Sigmoid colon (tissue), 7 donors: ENCODE results near the gene XAB2. TPM values are rescaled to one million over a fixed set of nuclear protein-coding genes. Genes with fewer than 3 reads are reported as not detected.

Experiments
- DNase-seq: peaks from one replicate; pipeline ENCODE4 v3.0.0-alpha.2; 2019
- H3K27ac ChIP-seq, 4 donors: fragments of 200-600 bp; sonication (generic); one replicate each; pipeline ENCODE4 v1.5.1; 2016 to 2019; ENCODE audit warnings: mild to moderate bottlenecking in 1 of 4
- H3K27me3 ChIP-seq, 3 donors: fragments of 200-600 bp; sonication (generic); one replicate each; pipeline ENCODE4 v1.5.1; 2019; ENCODE audit warnings: mild to moderate bottlenecking in 1 of 3
- H3K36me3 ChIP-seq, 4 donors: fragments of 200-600 bp; sonication (generic); one replicate each; pipeline ENCODE4 v1.5.1; 2016 to 2019
- H3K4me1 ChIP-seq, 4 donors: fragments of 200-600 bp; sonication (generic); one replicate each; pipeline ENCODE4 v1.5.1; 2017 to 2019
- H3K4me3 ChIP-seq, 4 donors: fragments of 200-600 bp; sonication (generic); one replicate each; pipeline ENCODE4 v1.5.1; 2017 to 2019; ENCODE audit warnings: mild to moderate bottlenecking in 2 of 4, moderate library complexity in 1 of 4
- H3K9me3 ChIP-seq, 4 donors: fragments of 200-600 bp in 3 of 4; sonication (generic) in 3 of 4; one replicate each; pipeline versions ENCODE4 v1.5.1 to v1.6.1; 2013 to 2019
- EP300 ChIP-seq, 4 donors: sonication (generic); formaldehyde crosslinking; IDR thresholded peaks; one replicate each; pipeline ENCODE4 v1.6.1; 2017; ENCODE audit warnings: antibody characterized with exemption in 4 of 4
- POLR2A ChIP-seq, 2 donors: fragments of 450-650 bp; IDR thresholded peaks; one replicate each; pipeline ENCODE4 v1.6.1; 2016; ENCODE audit warnings: antibody characterized with exemption in 2 of 2, mild to moderate bottlenecking in 2 of 2, moderate library complexity in 2 of 2
- POLR2AphosphoS5 ChIP-seq, 4 donors: sonication (generic); formaldehyde crosslinking; IDR thresholded peaks; one replicate each; pipeline ENCODE4 v1.6.1; 2017; ENCODE audit warnings: antibody characterized with exemption in 4 of 4
- WGBS, 2 donors: extraction: QIAGEN DNeasy Blood & Tissue Kit; methylation state at CpG; one replicate each; pipeline ENCODE4 v1.1.7; 2013; 5-methylcytosine and 5-hydroxymethylcytosine counted together
- intact Hi-C: fragments of 100-400 bp; cut with DNase I; formaldehyde crosslinking; loops from one replicate; pipeline ENCODE4 v1.15.1; 2023
- polyA plus RNA-seq, 3 donors: library from polyadenylated mRNA; stranded (reverse); fragments of 200-250 nt; gene quantifications; one replicate each; pipeline ENCODE4 v1.2.3, GENCODE V29; 2013
- total RNA-seq, 4 donors: library from RNA; depleted of rRNA; stranded (reverse); fragments of >200 nt; gene quantifications; one replicate each; pipeline ENCODE4 v1.1.0, GENCODE V29; 2016
- TF ChIP-seq, protein P1 (sequence below), 4 experiments: fragments of 450-650 bp in 3 of 4; fragments of 200-600 bp in 1 of 4; IDR thresholded peaks; one replicate each; pipeline ENCODE4 v1.5.1; 2016 to 2019; ENCODE audit warnings: antibody characterized with exemption in 4 of 4, mild to moderate bottlenecking in 3 of 4, moderate library complexity in 2 of 4
- donor health status: healthy with polysubstance abuse.
- donor health status: Bipolar disorder and iron deficiency.
- donor health status: healthy.

XAB2 gene
- total and polyA plus RNA-seq, 7 donors = 9.7 to 38.3 (median 29.9) TPM

DNA sequence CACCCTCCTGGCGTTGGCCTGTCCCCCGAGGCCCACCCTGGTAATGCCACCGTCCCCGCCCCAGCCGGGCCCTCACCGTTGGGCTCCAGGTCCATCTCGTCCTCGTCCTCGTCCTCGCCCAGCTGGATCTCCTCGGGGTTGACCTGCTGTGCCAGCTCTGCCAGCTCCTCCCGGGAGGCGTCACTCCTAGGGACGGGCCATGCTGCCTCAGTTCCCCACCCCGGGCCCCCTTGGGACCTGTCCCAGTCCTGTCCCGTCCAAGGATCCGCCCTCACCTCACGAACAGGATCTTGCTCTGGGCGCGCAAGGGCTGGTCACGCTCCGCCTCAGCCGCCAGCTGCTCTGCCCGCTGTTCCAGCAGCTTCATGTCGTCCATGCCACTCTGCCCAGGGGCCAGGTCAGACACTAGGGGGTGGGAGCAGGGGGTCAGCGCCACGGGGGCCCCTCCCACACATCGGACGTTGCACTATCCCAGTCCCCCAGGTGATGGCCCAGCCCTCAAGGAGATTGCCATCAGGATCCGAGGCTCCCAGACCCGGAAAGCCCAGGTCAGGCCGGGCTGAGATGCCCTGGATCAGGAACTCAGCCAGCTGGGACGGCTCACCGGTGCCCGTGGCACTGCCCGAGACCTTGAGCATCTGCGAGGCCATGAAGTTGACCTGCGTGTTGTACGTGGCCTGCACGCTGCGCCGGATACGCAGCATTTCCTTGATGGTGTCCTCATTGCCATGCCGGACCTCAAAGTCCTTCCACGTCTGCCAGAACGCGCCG is 9.5 kb downstream of the XAB2 start:
- 63 to 88% methylated on average over 48 of the region's 48 CpGs for WGBS, 2 donors
- no peak overlapping the region for H3K27ac ChIP-seq
- intact Hi-C loops = loop anchor here (10.0 kb wide), 1 partner anchor 225 kb away; no protein-coding TSS in a partner anchor
- peaks cover 41 to 72% (median 49%) of the 10 kb centered on the region in 4 donors for H3K36me3 ChIP-seq
- no peaks in the 10 kb centered on the region for H3K9me3 ChIP-seq
- TF ChIP-seq POLR2A (IDR thresholded peaks at IDR 0.05) (no peak), EP300 (IDR thresholded peaks at IDR 0.05) (no peak), POLR2AphosphoS5 (IDR thresholded peaks at IDR 0.05) (no peak)
- TF ChIP-seq, protein P1, sequence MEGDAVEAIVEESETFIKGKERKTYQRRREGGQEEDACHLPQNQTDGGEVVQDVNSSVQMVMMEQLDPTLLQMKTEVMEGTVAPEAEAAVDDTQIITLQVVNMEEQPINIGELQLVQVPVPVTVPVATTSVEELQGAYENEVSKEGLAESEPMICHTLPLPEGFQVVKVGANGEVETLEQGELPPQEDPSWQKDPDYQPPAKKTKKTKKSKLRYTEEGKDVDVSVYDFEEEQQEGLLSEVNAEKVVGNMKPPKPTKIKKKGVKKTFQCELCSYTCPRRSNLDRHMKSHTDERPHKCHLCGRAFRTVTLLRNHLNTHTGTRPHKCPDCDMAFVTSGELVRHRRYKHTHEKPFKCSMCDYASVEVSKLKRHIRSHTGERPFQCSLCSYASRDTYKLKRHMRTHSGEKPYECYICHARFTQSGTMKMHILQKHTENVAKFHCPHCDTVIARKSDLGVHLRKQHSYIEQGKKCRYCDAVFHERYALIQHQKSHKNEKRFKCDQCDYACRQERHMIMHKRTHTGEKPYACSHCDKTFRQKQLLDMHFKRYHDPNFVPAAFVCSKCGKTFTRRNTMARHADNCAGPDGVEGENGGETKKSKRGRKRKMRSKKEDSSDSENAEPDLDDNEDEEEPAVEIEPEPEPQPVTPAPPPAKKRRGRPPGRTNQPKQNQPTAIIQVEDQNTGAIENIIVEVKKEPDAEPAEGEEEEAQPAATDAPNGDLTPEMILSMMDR (IDR thresholded peaks at IDR 0.05) = no peak
- H3K4me3 ChIP-seq = no peak overlapping the region
- no peak for DNase-seq
- H3K27me3 ChIP-seq = no peaks in the 10 kb centered on the region
- peaks cover 0 to 12% (median 2%) of the 10 kb centered on the region in 4 donors for H3K4me1 ChIP-seq

DNA sequence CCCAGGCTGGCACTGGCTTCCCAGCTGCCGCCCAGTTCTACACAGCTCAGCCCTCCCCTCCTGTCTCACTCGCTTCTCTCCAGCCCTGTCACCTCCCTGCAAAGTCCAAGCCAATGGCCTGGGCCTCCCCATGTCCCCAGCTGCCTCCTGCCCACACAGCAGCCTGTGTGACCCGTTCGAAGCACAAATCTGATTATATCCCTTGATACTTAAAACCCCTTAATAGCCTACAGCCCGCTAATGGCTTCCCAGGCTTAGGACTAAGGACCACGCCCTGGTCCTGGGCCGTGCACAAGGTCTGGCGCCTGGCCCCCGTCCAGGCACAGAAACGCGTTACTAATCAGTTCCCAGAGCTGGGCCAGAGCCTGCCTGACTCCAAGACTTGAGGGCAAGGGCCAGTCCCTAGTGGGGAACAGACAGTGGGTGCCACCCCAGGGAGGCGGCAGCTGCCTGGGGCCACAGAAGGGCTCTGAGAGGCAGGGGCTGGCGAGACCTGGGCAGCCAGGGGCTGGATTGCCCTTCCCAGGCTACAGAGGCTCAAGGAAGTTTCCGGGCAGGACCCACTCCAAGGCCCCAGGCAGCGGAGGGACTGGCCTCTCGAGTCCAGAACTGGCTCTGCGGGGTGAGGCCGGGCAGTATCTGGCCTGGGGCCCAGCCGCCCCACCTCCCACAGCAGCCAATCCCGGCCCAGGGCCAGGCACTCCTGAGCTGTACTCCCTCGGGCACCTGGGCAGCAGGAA is 10.4 kb downstream of the XAB2 start:
- TF ChIP-seq POLR2AphosphoS5 (IDR thresholded peaks at IDR 0.05) = no peak
- TF ChIP-seq POLR2A (IDR thresholded peaks at IDR 0.05) = no peak
- TF ChIP-seq, protein P1 (IDR thresholded peaks at IDR 0.05) = no peak
- TF ChIP-seq EP300 (IDR thresholded peaks at IDR 0.05) = no peak
- intact Hi-C loops = no loop called here
- no peak overlapping the region for H3K4me3 ChIP-seq
- H3K27ac ChIP-seq = peak overlapping the region in 1 of 4 donors; percentile 21
- no peaks in the 10 kb centered on the region for H3K9me3 ChIP-seq
- H3K4me1 ChIP-seq = peaks cover 0 to 12% (median 2%) of the 10 kb centered on the region in 4 donors
- no peaks in the 10 kb centered on the region for H3K27me3 ChIP-seq
- peaks cover 41 to 62% (median 45%) of the 10 kb centered on the region in 4 donors for H3K36me3 ChIP-seq
- WGBS, 2 donors = 20 to 72% methylated on average over 21 of the region's 21 CpGs
- no peak for DNase-seq

DNA sequence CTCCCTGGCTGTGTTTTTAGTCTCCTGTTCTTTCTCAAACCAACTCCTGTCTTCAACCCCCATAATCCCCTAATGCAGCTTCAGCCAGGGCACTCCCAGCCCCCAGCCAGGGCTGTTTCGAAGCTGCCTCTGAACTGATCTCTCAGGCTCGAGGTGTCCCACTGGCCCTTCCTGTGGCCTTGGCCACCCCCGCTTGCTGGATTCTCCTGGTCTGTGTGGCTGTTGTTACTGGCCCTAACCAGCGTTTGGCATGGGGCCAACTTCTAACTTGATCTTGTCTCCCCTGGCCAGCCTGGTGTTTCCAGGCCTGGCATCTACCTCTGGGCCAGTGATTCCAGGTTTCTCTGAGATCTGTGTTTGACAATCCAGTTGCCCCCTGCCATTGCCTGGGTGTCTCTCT is 11.0 kb downstream of the XAB2 start:
- TF ChIP-seq EP300 (IDR thresholded peaks at IDR 0.05) (no peak), POLR2AphosphoS5 (IDR thresholded peaks at IDR 0.05) (no peak)
- Histone ChIP-seq H3K9me3 (no peaks in the 10 kb centered on the region), H3K27ac (no peak overlapping the region), H3K4me3 (no peak overlapping the region), H3K27me3 (no peaks in the 10 kb centered on the region), H3K4me1 (peaks cover 0 to 12% (median 2%) of the 10 kb centered on the region in 4 donors), H3K36me3 (peaks cover 37 to 57% (median 41%) of the 10 kb centered on the region in 4 donors)
- WGBS, 2 donors = 60 to 81% methylated on average over 4 of the region's 4 CpGs
- intact Hi-C loops = no loop called here
- DNase-seq = no peak

DNA sequence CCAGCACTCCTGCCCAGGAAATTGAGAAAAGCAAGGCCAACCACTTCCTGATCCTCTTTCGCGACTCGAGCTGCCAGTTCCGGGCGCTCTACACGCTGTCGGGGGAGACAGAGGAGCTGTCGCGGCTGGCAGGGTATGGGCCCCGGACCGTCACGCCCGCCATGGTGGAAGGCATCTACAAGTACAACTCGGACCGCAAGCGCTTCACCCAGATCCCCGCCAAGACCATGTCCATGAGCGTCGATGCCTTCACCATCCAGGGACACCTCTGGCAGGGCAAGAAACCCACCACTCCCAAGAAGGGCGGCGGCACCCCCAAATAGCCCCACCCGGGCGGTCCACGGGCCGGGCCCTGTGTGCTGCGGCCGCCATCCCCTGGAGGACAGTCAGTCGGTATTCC is 11.6 kb downstream of the XAB2 start:
- intact Hi-C loops = no loop called here
- Histone ChIP-seq H3K27me3 (no peaks in the 10 kb centered on the region), H3K9me3 (no peaks in the 10 kb centered on the region), H3K27ac (no peak overlapping the region), H3K4me1 (peaks cover 0 to 12% (median 2%) of the 10 kb centered on the region in 4 donors), H3K36me3 (peaks cover 30 to 50% (median 35%) of the 10 kb centered on the region in 4 donors), H3K4me3 (no peak overlapping the region)
- WGBS, 2 donors = 86 to 90% methylated on average over 28 of the region's 28 CpGs
- no peak for DNase-seq
- TF ChIP-seq POLR2A (IDR thresholded peaks at IDR 0.05) = no peak

DNA sequence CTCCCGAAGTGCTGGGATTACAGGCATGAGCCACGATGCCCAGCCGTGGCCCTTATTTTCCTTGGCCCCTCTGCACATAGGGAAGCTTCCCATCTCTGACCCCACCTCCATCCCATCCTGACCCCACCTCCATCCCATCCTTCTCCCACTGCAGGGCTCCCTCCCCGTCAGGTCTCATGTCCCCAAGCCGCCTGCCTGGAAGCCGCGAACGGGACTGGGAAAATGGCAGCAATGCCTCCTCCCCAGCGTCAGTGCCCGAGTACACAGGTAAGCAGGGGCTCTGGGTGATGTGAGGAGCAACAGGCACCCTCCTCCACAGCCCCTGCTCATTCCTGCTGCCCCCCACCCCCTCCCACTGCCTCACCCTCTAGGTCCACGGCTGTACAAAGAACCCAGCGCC is 12.2 kb downstream of the XAB2 start:
- Histone ChIP-seq H3K9me3 (no peaks in the 10 kb centered on the region), H3K27me3 (no peaks in the 10 kb centered on the region), H3K36me3 (peaks cover 25 to 45% (median 29%) of the 10 kb centered on the region in 4 donors), H3K4me1 (peaks cover 0 to 12% (median 2%) of the 10 kb centered on the region in 4 donors), H3K27ac (no peak overlapping the region), H3K4me3 (no peak overlapping the region)
- TF ChIP-seq, protein P1 (IDR thresholded peaks at IDR 0.05) = no peak
- TF ChIP-seq EP300 (IDR thresholded peaks at IDR 0.05) (no peak), POLR2A (IDR thresholded peaks at IDR 0.05) (no peak), POLR2AphosphoS5 (IDR thresholded peaks at IDR 0.05) (no peak)
- 93 to 94% methylated on average over 12 of the region's 12 CpGs for WGBS, 2 donors
- intact Hi-C loops = no loop called here
- no peak for DNase-seq
